Ectodermal cell (in vitro differentiated cells): Measurements from ENCODE around the gene FAM111A.
"Not testable (repeated sequence)": the region's sequence is repeated elsewhere in the genome, so short reads cannot be mapped to it uniquely, and the experiment has no call there.

Experiments used
- H3K27ac ChIP-seq: 2 replicates; pipeline ENCODE4 v1.7.0; 2013; ENCODE audit warnings: mild to moderate bottlenecking, low read depth, low read length; ENCODE audit not compliant: insufficient read depth, poor library complexity, severe bottlenecking
- H3K27me3 ChIP-seq: 2 replicates; pipeline ENCODE4 v1.7.0; 2013; ENCODE audit warnings: mild to moderate bottlenecking, low read length; ENCODE audit not compliant: insufficient read depth, control insufficient read depth, poor library complexity, severe bottlenecking
- H3K36me3 ChIP-seq: one replicate; pipeline ENCODE4 v1.7.0; 2013; ENCODE audit warnings: low read length; ENCODE audit not compliant: control insufficient read depth, insufficient read depth
- H3K4me1 ChIP-seq: one replicate; pipeline ENCODE4 v1.7.0; 2013; ENCODE audit warnings: low read length; ENCODE audit not compliant: control insufficient read depth, insufficient read depth
- H3K4me3 ChIP-seq: 2 replicates; pipeline ENCODE4 v1.7.0; 2013; ENCODE audit warnings: low read depth, low read length, control low read depth; ENCODE audit not compliant: insufficient read depth
- H3K9me3 ChIP-seq: 2 replicates; pipeline ENCODE4 v1.7.0; 2013; ENCODE audit warnings: mild to moderate bottlenecking, low read length, moderate library complexity; ENCODE audit not compliant: control insufficient read depth
- WGBS, 2 experiments: methylation state at CpG; one replicate each; pipeline ENCODE4 v1.1.7; 2013; ENCODE audit warnings: missing lambda C conversion rate in 2 of 2; 5-methylcytosine and 5-hydroxymethylcytosine counted together

FAM111A gene

GRCh38 chr11:59112494-59112893 lies 30.2 kb upstream of the FAM111A start:
- Histone ChIP-seq H3K9me3 (no peaks in the 10 kb centered on the region), H3K27me3 (peaks cover 3% of the 10 kb centered on the region), H3K4me1 (no peaks in the 10 kb centered on the region), H3K36me3 (peaks cover 5% of the 10 kb centered on the region), H3K27ac (no peak overlapping the region), H3K4me3 (no peak overlapping the region)
- WGBS, 2 experiments: 88% methylated on average over 1 of the region's 2 CpGs; no CpG with 5 or more reads in 1 of the 2 experiments

DNA sequence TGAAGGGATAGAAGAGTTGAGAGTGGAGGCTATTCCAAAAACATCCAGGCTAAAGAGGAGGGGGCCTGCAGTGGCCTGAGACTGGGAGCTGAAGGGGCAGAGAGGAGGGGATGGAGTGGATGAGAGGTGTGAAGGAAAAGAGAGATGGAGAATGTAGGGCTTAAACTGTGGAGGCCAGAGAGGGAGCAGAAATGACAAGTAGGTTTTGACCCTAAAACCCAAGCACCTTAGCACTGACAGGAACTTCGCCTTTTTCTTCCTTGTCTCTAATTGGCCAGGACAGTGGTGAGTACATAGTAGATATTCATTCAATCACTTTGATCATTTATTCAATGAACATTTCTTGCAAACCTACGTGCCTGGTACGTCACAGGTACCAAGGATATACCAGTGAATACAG lies 28.3 kb upstream of the FAM111A start:
- Histone ChIP-seq H3K27ac (no peak overlapping the region), H3K27me3 (no peaks in the 10 kb centered on the region), H3K36me3 (peaks cover 18% of the 10 kb centered on the region), H3K4me1 (no peaks in the 10 kb centered on the region), H3K9me3 (peaks cover 2% of the 10 kb centered on the region), H3K4me3 (no peak overlapping the region)
- 85 to 96% methylated on average over 3 of the region's 3 CpGs for WGBS, 2 experiments

DNA sequence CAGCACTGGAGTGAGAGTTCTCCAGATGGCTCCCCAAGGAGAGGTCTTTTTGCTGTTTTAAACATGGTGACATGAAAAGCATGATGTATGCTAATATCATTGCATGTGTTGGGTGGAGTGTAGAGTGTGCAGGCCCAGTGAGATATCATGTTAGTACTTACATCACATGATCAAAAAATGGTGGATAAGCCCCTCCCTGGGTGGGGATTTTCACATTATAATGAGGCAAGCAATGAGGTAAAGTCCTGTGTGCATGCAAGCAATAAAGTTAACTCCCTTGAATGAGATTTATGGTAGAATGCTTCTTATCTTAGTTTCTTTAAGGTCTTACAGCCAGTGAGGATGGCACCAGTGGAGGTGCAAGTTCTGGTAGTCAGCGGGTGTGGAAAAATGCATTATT lies 27.1 kb upstream of the FAM111A start:
- no peak overlapping the region for H3K4me3 ChIP-seq
- H3K27me3 ChIP-seq: no peaks in the 10 kb centered on the region
- peaks cover 2% of the 10 kb centered on the region for H3K9me3 ChIP-seq
- peaks cover 25% of the 10 kb centered on the region for H3K36me3 ChIP-seq
- H3K4me1 ChIP-seq: no peaks in the 10 kb centered on the region
- 93 to 95% methylated on average over 1 of the region's 1 CpG for WGBS, 2 experiments
- no peak overlapping the region for H3K27ac ChIP-seq

GRCh38 chr11:59117774-59118173 lies 24.9 kb upstream of the FAM111A start:
- Histone ChIP-seq H3K4me3 (no peak overlapping the region), H3K27me3 (no peaks in the 10 kb centered on the region), H3K27ac (no peak overlapping the region), H3K4me1 (no peaks in the 10 kb centered on the region), H3K36me3 (peaks cover 36% of the 10 kb centered on the region), H3K9me3 (peaks cover 2% of the 10 kb centered on the region)
- 91 to 100% methylated on average over 2 of the region's 2 CpGs for WGBS, 2 experiments

GRCh38 chr11:59119826-59120225 lies 22.8 kb upstream of the FAM111A start:
- Histone ChIP-seq H3K27ac (no peak overlapping the region), H3K4me1 (no peaks in the 10 kb centered on the region), H3K4me3 (no peak overlapping the region), H3K9me3 (peaks cover 5% of the 10 kb centered on the region), H3K36me3 (peaks cover 45% of the 10 kb centered on the region), H3K27me3 (no peaks in the 10 kb centered on the region)

GRCh38 chr11:59135648-59136461 lies 6.8 kb upstream of the FAM111A start:
- Histone ChIP-seq H3K4me1 (no peaks in the 10 kb centered on the region), H3K36me3 (no peaks in the 10 kb centered on the region), H3K4me3 (no peak overlapping the region), H3K27ac (no peak overlapping the region), H3K27me3 (no peaks in the 10 kb centered on the region), H3K9me3 (no peaks in the 10 kb centered on the region)
- 22 to 23% methylated on average over 20 of the region's 20 CpGs for WGBS, 2 experiments

DNA sequence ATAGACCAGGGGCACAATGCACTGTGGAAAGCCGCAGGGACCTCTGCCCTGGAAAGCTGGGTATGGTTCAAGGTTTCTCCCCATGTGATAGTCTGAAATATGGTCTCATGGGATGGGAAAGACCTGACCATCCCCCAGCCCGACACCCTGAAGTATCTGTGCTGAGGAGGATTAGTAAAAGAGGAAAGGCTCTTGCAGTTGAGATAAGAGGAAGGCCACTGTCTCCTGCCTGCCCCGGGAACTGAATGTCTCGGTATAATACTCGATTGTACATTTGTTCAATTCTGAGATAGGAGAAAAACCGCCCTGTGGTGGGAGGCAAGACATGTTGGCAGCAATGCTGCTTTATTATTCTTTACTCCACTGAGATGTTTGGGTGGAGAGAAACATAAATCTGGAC lies 6.1 kb upstream of the FAM111A start:
- H3K4me3 ChIP-seq, H3K4me1 ChIP-seq, H3K9me3 ChIP-seq, H3K27ac ChIP-seq, H3K36me3 ChIP-seq, H3K27me3 ChIP-seq: not testable (repeated sequence)
- 90 to 95% methylated on average over 6 of the region's 6 CpGs for WGBS, 2 experiments

GRCh38 chr11:59137190-59137589 lies 5.5 kb upstream of the FAM111A start:
- Histone ChIP-seq H3K27ac (no peak overlapping the region), H3K27me3 (no peaks in the 10 kb centered on the region), H3K9me3 (no peaks in the 10 kb centered on the region), H3K4me3 (no peak overlapping the region), H3K4me1 (peaks cover 1% of the 10 kb centered on the region), H3K36me3 (no peaks in the 10 kb centered on the region)
- WGBS, 2 experiments: 95 to 96% methylated on average over 17 of the region's 17 CpGs

GRCh38 chr11:59138643-59139042 lies 4.0 kb upstream of the FAM111A start:
- Histone ChIP-seq H3K4me1 (peaks cover 5% of the 10 kb centered on the region), H3K4me3 (no peak overlapping the region), H3K9me3 (no peaks in the 10 kb centered on the region), H3K36me3 (no peaks in the 10 kb centered on the region), H3K27me3 (no peaks in the 10 kb centered on the region), H3K27ac (no peak overlapping the region)
- WGBS, 2 experiments: 74 to 94% methylated on average over 2 of the region's 2 CpGs

DNA sequence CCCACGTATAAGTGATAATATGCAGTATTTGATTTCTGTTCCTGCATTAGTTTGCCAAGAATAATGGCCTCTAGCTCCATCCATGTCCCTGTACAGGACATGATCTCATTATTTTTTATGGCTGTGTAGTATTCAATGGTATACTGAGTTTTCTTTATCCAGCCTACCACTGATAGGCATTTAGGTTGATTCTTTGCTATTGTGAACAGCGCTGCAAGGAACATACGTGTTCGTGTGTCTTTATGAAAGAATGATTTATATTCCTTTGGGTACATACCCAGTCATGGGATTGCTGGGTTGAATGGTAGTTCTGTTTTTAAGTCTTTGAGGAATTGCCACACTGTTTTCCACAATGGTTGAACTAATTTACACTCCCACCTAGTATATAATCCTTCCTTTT lies 1.5 kb upstream of the FAM111A start:
- H3K27ac ChIP-seq: no peak overlapping the region
- WGBS, 2 experiments: 91 to 97% methylated on average over 4 of the region's 4 CpGs

More for the DNA sequence above, 1.5 kb upstream of the FAM111A start:
- no peaks in the 10 kb centered on the region for H3K36me3 ChIP-seq
- H3K4me3 ChIP-seq: no peak overlapping the region
- H3K27me3 ChIP-seq: peaks cover 19% of the 10 kb centered on the region
- peaks cover 5% of the 10 kb centered on the region for H3K4me1 ChIP-seq
- no peaks in the 10 kb centered on the region for H3K9me3 ChIP-seq
